Esophagus squamous epithelium (tissue), 4 donors: ENCODE data around the gene C16orf74.

Source experiments
- POLR2A ChIP-seq, 4 donors: fragments of 450-650 bp; IDR thresholded peaks; one replicate each; pipeline ENCODE4 v1.6.1; 2017; ENCODE audit warnings: antibody characterized with exemption in 4 of 4, mild to moderate bottlenecking in 4 of 4, moderate library complexity in 3 of 4
- TF ChIP-seq, protein P1 (sequence below), 6 experiments: fragments of 450-650 bp in 4 of 6; fragments of 200-600 bp in 2 of 6; sonication (generic) in 2 of 6; IDR thresholded peaks; one replicate each; pipeline ENCODE4 v1.5.1; 2016 to 2019; ENCODE audit warnings: antibody characterized with exemption in 6 of 6, mild to moderate bottlenecking in 4 of 6, moderate library complexity in 4 of 6

DNA sequence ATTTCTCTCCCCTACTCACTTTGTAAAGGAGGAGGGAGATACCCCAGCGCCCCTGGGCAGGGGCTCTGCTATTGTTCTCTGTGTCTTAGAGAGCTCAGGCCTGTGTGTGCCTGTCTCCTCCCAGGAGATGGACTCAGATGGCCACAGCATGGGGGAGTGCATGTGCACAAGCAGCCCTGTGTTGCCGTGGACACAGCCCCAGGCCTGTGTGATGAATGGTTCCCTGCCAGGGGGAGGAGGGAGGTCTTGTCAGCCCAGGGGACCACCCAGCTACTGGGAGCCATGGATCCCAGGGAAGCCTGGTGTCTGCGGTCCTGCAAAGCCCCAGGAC lies 88.4 kb downstream of the C16orf74 start:
- TF ChIP-seq, protein P1, sequence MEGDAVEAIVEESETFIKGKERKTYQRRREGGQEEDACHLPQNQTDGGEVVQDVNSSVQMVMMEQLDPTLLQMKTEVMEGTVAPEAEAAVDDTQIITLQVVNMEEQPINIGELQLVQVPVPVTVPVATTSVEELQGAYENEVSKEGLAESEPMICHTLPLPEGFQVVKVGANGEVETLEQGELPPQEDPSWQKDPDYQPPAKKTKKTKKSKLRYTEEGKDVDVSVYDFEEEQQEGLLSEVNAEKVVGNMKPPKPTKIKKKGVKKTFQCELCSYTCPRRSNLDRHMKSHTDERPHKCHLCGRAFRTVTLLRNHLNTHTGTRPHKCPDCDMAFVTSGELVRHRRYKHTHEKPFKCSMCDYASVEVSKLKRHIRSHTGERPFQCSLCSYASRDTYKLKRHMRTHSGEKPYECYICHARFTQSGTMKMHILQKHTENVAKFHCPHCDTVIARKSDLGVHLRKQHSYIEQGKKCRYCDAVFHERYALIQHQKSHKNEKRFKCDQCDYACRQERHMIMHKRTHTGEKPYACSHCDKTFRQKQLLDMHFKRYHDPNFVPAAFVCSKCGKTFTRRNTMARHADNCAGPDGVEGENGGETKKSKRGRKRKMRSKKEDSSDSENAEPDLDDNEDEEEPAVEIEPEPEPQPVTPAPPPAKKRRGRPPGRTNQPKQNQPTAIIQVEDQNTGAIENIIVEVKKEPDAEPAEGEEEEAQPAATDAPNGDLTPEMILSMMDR (IDR thresholded peaks at IDR 0.05): no peak
- no peak for TF ChIP-seq POLR2A (IDR thresholded peaks at IDR 0.05)
